GM20000 (cell line): ENCODE results near the gene DHX58.

Experiments used
- DNase-seq: peaks from one replicate; pipeline ENCODE4 v3.0.0; 2012; ENCODE audit warnings: low spot score
- TF ChIP-seq, protein P1 (sequence below): IDR thresholded peaks from 2 replicates; pipeline ENCODE4 v1.5.1; 2012; ENCODE audit warnings: mild to moderate bottlenecking, control low read depth; ENCODE audit errors: extremely low read depth, missing control alignments

The DHX58 gene

DNA sequence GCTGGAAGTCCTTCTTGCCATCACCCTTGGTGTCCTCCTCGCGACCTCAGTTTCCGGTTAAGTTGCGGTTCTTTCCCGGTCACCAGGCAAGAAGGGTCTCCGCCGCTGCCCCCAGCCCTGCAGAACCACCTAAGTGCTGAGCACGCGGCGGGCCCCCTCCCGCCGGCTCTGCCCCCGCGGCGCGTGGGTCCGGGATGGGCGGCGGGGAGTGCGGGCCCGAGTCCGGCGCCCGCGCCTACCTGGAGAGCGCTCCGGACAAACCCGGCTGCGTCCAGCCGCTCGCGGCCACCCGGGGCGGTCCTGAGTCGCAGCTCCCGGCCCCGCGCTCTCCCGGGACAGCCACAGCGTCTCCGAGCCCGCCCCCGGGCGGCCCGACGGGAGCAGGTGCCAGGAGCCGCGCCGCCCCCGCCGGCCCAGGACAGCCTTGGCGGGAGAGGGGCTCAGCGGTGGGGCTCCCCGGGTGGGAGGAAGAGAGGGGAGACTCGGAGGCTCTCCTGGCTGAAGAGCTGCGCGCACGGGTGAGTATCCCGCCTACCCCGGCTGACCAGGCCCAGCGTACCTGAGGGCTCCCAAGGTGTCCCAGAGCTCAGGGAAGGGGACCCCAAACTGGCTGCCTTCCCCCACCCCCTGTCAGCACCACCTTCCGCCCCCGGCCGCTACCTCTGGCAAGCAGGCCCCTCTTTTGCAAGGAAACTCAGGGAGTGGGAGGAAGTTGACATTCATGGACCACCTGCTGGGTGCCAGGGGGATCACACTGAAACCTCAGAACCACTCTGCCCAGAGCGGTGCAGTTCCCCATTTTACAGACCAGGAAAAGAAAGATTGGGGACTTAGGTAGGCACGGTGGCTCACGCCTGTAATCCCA is 40.0 kb downstream of the DHX58 start:
- TF ChIP-seq, protein P1, sequence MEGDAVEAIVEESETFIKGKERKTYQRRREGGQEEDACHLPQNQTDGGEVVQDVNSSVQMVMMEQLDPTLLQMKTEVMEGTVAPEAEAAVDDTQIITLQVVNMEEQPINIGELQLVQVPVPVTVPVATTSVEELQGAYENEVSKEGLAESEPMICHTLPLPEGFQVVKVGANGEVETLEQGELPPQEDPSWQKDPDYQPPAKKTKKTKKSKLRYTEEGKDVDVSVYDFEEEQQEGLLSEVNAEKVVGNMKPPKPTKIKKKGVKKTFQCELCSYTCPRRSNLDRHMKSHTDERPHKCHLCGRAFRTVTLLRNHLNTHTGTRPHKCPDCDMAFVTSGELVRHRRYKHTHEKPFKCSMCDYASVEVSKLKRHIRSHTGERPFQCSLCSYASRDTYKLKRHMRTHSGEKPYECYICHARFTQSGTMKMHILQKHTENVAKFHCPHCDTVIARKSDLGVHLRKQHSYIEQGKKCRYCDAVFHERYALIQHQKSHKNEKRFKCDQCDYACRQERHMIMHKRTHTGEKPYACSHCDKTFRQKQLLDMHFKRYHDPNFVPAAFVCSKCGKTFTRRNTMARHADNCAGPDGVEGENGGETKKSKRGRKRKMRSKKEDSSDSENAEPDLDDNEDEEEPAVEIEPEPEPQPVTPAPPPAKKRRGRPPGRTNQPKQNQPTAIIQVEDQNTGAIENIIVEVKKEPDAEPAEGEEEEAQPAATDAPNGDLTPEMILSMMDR = no peak
- no peak for DNase-seq

DNA sequence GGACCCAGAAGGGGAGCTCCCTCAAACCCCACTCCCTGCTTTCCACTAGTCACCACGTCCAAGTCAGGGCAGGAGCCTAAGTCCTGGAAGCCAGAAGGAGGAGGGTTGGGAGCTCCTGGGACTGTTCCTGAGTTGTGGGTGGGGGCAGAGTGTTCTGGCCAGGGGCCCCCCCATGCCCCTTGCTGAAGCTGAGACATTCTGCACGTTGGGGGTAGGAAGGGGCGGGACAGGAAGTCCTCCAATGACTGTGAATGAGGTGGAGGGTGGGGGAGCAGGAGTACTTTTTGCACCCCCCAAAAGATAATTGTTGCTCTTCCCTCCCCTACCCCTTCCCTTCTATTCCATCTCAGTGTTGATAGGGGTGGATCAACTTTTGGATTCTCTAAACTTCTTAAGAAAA is 40.7 kb downstream of the DHX58 start:
- DNase-seq = no peak
- TF ChIP-seq, protein P1 = no peak

DNA sequence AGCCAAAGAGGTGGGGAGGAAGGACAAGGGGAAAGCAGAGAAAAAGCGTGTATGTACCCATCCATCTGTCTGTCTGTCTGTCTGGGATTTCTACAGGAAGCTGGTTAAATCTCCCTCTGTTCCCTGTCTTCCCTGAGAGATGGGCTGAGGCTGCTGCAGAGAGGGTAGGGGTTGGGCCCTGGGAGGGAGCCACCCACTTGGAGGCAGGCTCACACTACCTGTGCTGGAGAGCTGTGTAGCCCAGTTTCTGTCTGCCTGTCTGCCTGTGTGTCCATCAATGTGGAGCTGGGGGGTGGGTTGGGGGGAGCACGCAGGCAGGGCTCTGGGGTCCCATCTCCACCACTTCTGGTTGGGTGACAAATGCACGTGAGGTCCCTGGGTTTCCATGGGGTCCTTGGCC is 43.5 kb downstream of the DHX58 start:
- DNase-seq = no peak
- TF ChIP-seq, protein P1 = no peak

DNA sequence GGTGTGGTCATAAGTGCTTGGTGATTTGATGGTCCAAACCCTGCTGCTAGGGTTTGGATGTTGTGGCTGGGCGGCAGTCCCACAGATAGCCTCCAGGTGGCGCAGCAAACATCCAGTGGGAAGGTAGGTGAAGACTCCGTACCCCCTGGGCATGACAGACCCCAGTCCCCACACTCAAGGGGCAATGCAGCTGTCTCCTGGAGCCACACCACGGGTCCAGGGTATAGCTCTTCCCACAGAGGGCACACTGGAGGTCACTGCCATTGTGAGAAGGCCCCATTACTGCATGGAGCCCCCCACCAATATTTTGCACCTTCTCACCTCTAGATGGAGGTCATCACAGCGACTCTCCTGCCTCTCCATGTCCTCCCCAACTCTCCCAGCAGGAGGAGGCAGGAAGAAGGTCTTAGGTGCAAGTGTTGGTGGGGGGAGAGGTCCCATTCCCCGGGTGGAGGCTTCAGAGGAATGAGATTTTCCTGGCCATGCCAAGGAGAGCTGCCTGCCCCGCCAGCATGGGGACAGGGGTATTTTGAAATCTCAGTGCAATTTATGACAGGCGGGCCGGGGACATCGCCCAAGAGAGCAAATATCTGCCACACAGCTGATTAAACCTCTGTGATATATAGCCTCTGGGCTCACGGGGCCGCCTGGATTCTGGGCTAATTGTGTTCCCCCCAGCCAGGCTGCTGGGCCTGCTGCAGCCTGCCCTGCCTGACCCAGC is 45.0 kb downstream of the DHX58 start:
- DNase-seq = peak; percentile 79
- TF ChIP-seq, protein P1 = peak; percentile 79

DNA sequence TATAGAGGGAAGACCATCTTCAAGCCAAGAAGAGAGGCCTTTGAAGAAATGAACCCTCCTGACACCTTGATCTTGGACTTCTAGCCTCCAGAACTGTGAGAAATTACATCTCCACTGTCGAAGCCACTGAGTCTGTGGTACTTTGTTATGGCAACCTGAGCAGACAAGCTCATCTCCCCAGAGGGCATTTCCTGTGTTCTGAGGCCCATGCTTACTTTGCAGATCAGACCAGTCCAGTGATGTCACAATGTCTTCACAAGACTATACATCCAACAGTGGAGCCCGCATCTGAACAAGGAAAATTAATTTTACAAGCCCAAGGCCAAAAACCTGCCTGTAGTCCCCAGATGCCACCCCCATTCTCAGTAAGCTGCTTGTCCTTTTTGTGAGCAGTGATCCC is 47.3 kb downstream of the DHX58 start:
- no peak for DNase-seq
- TF ChIP-seq, protein P1 = no peak

DNA sequence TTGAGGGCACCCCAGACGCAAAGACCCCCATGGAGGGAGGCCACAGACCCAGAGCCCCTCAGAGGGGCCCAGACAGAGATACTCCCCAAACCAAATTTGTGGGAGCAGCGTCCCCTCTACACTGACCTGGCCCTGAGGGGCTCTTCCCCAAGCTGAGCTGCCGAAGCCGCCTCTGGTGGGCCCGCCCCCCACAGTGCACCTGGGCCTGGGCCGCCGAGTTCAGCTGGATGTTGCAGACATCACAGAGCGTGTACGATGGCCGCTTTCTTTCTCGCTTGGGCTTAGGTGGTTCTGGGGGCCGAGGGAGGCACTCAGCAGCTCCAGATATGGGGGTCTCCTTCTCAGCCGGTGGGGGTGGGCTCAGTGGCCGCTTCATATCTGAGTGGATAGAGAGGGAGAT is 49.8 kb downstream of the DHX58 start:
- TF ChIP-seq, protein P1 = no peak
- no peak for DNase-seq

DNA sequence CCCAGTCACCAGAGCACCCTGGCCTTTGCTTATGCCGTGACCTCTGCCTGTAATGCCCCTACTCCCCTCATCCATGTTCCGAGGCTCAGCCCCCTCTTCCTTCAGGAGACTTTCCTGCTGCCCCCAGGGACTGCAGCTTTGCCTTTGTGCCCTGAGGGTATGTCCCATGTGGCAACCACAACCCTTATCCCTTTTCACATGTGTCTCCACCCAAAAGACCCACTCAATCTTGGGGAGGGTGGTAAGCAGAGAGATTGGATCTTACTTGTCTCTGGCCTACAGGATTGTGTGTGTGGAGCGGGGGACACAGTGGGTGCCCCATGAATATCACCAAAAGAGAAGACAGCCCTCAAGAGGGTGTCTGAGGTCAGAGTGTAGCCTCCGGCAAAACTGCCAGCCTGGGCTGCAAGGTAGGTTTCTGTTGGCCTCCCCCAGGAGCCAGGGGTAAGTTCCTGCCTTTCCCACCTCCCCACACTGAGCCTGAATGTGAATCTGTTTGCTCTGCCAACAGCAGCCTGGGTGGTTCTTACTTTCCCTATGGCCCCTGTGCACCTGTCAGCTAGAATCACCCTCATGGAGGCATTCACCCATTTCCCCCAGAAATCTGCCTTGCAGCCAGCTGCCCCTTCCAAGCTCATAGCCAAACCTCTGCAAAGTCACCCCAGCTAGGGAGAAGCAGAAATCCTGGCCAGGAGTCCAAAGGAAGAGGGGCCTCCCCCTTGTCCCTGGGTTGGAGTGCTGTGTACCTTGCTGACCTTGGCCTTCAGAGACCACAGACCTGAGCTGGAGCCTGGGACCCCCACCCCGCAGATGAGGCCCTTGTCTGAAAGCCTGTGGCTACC is 50.6 kb downstream of the DHX58 start:
- DNase-seq = no peak

More for the DNA sequence above, 50.6 kb downstream of the DHX58 start:
- TF ChIP-seq, protein P1 = no peak
